CD4-positive, alpha-beta T cell treated with Interleukin-12 subunit alpha and Interleukin-12 subunit beta, for 1 hour (primary cell): ENCODE measurements around the gene FBXO8.

Experiments used
- DNase-seq: peaks from one replicate; pipeline ENCODE4 v3.0.0-alpha.2; 2020

Gene FBXO8

DNA sequence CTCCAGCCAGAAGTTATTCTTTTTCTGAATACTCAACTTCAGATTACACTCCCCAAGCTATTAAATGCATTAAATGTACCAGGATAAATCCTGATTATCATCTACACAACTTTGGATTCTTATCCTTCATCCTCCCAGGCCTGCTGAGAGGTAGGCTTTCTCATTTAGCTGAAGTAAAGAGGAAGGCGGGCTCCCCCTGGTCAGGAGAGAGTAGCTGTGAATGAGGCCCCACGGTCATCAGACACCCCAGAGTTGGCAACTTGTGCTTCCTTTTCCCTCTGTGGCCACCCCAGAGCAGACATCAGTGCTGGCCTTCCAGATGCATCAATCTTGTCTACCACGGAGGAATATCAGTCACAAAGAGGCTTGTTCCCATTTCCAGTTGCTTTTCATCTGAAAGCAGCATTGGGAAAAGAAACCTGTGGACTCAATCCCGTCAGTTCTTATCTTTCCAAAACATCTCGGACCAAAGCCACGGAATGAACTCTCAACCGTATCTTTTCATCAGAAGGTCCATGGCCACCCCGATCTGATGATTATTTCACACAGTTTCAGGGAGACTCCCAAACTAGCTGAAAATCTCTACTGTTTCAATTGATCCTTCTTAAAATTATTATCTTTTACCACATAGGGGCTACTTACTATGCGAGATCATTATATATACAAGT is 79.2 kb downstream of the FBXO8 start:
- DNase-seq, result no peak

DNA sequence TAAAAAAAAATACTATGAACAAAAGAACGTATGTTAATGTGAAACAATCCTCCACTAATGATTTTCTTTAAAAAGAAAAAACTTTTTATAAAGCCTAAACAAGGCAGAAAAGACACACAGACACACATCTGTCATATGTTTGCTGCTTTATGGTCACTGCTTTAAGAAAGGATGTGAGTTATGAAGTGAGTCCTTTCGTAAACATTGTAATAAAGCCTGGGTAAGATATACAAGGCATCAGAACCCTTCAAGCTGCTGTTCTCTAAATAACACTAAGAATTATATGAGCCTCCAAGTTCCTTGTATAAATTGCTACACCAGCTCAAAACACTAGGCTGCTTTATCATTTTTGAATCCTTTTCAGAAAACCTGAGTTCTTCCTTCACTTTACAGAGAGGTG is 81.6 kb downstream of the FBXO8 start:
- DNase-seq, result no peak

DNA sequence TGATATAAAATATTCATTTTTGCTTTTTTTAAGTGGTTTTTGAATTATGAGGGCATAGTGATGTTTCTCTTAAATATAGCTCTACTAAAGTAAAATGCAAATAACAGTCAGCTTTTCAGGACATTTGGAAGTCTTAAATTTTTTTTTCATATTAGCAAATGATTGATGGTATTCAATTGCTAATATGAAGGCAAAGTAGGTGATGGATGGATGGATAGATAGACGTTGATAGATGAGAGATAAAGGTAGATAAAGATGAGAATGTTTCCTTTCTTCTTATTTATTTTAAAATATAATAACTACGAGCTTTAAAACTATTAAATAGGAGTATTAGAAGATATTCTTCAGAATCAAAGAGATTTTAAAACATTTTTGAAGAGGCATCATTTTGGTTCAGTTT is 83.7 kb downstream of the FBXO8 start:
- no peak for DNase-seq

DNA sequence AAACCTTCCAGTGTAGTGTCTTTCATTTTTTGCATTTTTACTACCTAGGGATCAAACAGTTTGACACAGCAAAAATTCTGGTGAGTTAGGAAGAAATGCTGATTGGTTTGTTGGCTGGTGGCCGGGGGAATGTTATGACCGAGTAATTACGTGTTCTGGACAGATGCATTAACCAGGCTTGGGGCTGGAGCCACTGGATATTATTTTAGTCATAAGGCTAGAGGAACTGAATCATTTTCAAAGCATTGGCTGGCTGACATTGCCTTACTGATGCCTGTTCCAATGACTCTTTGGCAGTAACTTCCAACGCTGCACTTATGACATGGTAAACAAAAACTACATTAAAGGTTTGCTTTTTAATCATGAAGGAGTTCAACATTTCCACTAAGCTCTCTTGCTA is 84.6 kb downstream of the FBXO8 start:
- no peak for DNase-seq

DNA sequence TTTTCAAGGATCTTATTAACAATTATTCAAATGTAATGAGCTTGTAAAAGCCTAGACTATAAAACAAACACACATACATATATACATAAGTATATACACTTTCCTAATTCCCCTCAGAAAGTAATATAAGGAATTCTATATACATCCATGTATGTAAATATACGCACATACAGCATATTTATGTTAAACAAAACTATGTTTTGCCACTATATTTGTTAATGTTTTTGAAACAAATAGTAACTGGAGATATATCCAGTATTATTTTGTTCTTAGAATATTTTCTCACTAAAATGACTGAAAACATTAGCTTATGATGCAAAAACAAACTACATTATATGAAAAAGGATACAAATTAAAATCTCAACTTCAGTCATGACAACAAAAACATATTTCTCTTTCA is 85.1 kb downstream of the FBXO8 start:
- no peak for DNase-seq

DNA sequence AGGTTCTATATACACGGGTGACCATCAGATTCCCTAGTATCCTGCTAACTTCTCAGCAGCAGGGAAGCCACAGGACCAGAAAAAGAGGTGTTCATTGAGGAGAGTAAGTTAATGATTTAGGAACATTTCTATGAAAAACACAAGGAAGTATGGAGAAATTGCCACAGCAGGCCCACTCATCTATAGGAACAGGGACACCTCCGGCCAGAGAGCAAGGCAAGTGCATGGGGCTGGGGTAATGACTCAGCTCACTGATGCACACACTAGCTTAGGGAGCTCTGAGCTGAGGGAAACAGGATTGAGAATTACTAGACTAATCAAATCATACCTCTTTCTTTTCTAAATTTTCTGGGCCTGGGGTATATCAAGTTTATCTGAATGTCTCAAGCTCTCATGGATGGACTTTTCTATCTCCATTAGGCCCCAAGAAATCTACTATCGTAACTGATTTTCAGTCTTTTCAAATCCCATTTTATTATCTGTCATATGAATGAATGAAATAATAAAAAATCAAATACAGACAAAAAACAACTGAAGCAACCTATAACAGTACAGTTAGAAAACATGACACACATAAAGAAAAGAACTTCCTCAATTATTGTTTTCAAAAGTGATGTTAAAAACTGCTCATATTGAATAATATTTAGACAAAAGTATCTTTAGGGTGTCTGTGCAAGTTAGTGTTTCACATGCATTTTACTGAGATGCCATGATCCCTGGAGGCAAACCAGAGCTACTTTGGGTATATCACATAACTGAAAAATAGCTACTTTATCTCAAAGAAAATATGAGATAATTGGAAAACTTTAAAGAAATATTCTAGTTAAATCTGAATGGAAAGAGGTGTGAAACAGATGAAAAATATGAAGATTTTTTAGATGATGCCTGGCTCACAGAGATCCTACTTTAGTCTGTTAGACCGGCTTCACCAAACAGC is 89.8 kb downstream of the FBXO8 start:
- no peak for DNase-seq

DNA sequence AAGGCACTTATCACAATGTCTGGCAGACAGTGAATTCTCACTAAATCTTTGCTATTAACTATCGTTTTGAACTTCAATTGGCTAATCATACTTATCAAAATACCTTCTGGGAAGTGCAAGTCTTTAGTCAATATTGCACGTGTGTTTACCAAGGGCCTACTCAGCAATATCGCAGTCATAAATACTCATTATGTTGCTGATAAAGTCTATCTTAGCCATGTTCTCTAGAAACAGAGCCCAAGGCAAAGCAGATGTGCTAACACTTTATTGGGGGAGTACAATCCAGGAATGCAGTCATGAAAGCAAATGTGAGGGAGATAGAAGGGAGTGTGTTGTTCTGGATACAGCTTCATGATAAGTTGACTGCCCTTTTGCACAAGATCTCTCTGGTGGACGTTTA is 90.5 kb downstream of the FBXO8 start:
- DNase-seq, result no peak

DNA sequence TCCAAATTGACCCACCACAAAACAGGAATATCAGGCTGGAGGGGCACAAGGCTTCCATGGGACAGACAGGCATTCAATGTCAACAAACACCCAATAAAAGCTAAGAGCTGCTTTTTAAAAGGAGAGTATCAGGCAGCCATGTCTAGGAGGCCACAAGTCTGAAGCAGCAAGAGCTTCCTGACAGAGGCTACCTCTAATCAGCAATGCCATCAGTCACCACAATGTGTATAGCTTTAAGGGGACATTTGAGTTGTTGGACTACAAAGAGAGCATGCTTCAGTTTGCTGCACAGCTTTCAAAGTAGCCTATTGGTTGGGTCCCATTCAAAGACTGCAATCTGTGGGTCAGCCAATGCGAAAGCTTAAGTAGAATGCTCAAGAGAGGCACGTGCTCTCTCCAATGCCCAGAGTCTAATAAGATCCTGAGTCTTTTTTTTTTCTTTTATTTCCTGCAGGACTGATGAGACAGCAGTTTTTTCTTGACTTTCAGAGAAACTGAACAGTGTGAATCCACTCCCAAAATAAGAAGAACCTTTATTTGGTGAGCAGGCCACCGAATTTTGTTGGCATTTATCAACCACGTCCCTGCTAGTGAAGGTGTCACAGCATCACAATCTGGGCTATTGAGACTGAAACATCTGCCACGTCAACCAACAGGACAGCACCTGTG is 92.5 kb downstream of the FBXO8 start:
- DNase-seq, result no peak

DNA sequence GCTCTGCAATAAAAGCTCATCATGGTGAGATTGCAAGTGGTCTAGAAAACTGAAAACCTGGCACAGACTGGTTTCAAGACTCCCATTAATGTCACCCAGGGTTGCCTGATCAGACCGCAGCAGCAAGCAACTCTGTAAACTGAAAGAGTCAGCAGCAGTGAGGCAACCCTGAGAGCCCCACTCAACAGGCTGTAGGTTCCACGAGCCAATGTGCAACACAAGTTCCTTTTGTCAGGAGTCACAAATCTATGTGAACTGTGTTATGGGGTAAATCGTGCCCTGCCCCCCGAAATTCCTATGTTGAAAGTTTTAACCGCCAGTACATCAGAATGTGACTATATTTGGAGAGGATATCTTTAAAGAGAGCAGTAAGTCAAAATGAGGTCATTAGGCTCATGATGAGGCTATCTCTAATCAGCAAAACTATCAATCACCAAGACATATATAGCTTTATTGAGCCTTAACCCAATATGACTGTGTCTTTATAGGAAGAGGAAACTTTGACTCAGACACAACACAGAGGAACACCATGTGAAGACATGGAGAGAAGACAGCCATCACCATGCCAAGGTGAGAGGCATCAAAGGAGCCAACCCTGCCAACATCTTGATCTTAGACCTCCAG is 94.0 kb downstream of the FBXO8 start:
- DNase-seq, result no peak
